H1 (cell line): ENCODE data around the gene G2E3. TPM values are rescaled to one million over a fixed set of nuclear protein-coding genes. Genes with fewer than 3 reads are reported as not detected.
A peak's percentile ranks its signal among the peaks of the same experiment; 100 is the strongest.

Experiments used
- CTCF ChIA-PET: fragments of 300-600 bp; sonication (Branson Sonifier 250); formaldehyde crosslinking; loops from one replicate; lab custom pipeline; 2021; ENCODE audit not compliant: partially characterized antibody; lab: Charles Lee
- POLR2A ChIA-PET: fragments of 300-600 bp; sonication (Branson Sonifier 250); formaldehyde crosslinking; loops from one replicate; lab custom pipeline; 2021; ENCODE audit warnings: inconsistent platforms; ENCODE audit not compliant: partially characterized antibody; lab: Charles Lee
- DNase-seq, 2 experiments: peaks; one replicate each; pipeline versions ENCODE4 v3.0.0 to v3.0.0-alpha.2; 2010 to 2022; ENCODE audit warnings: low spot score in 2 of 2, low read depth in 1 of 2, mixed read lengths in 1 of 2
- FAIRE-seq: peaks from 2 replicates; lab custom pipeline; 2011; peaks lifted over from hg19 to GRCh38; lab: Jason Lieb, UNC
- H2AFZ ChIP-seq: 2 replicates; pipeline ENCODE4 v1.8.1; 2012; ENCODE audit warnings: low read length, inconsistent platforms
- H2AK5ac ChIP-seq: 2 replicates; pipeline ENCODE4 v1.6.1; 2013; ENCODE audit warnings: low read depth, low read length
- H2BK120ac ChIP-seq: replicated peaks from 2 replicates; pipeline ENCODE3; 2013; ENCODE audit warnings: low read depth, low read length, inconsistent platforms
- H2BK12ac ChIP-seq: 2 replicates; pipeline ENCODE4 v1.6.1; 2013; ENCODE audit warnings: low read depth, low read length
- H2BK15ac ChIP-seq: 2 replicates; pipeline ENCODE4 v1.6.1; 2013; ENCODE audit warnings: low read length
- H2BK20ac ChIP-seq: 2 replicates; pipeline ENCODE4 v1.6.1; 2013; ENCODE audit warnings: low read length
- H2BK5ac ChIP-seq: 2 replicates; pipeline ENCODE4 v1.6.1; 2013; ENCODE audit warnings: low read depth, low read length
- H3K14ac ChIP-seq: 2 replicates; pipeline ENCODE4 v1.6.1; 2013; ENCODE audit warnings: inconsistent platforms; ENCODE audit not compliant: insufficient read length
- H3K18ac ChIP-seq: 2 replicates; pipeline ENCODE4 v1.6.1; 2013; ENCODE audit warnings: low read length; ENCODE audit errors: extremely low read depth
- H3K23ac ChIP-seq: 2 replicates; pipeline ENCODE4 v1.6.1; 2013; ENCODE audit warnings: inconsistent platforms; ENCODE audit not compliant: insufficient read length
- H3K23me2 ChIP-seq: 2 replicates; pipeline ENCODE4 v1.6.1; 2013; ENCODE audit warnings: low read depth, low read length
- H3K27ac ChIP-seq: 2 replicates; pipeline ENCODE4 v1.6.1; 2011; ENCODE audit warnings: low read depth, low read length, inconsistent platforms
- H3K27me3 ChIP-seq, 4 experiments: replicated peaks in 1 of 4; 1 replicate in 1 of 4; 2 replicates in 3 of 4; pipeline versions ENCODE4 v1.6.1 to v1.8.1; 2011 to 2013; ENCODE audit warnings: low read length in 3 of 4, mild to moderate bottlenecking in 3 of 4, inconsistent platforms in 2 of 4, mixed read lengths in 2 of 4, moderate library complexity in 1 of 4; ENCODE audit not compliant: control insufficient read depth in 3 of 4, insufficient read depth in 3 of 4; ENCODE audit errors: extremely low read depth in 1 of 4
- H3K36me3 ChIP-seq, 4 experiments: 2 replicates each; pipeline versions ENCODE4 v1.6.1 to v1.8.1; 2011 to 2013; ENCODE audit warnings: mild to moderate bottlenecking in 4 of 4, low read length in 3 of 4, moderate library complexity in 2 of 4, control low read depth in 1 of 4, inconsistent platforms in 1 of 4; ENCODE audit not compliant: insufficient read depth in 4 of 4, control insufficient read depth in 2 of 4
- H3K4ac ChIP-seq: replicated peaks from 2 replicates; pipeline ENCODE3; 2013; ENCODE audit warnings: low read length, low read depth, mixed read lengths, inconsistent platforms; ENCODE audit not compliant: insufficient read length
- H3K4me1 ChIP-seq, 4 experiments: replicated peaks in 1 of 4; 1 replicate in 1 of 4; 2 replicates in 3 of 4; pipeline versions ENCODE4 v1.6.1 to v1.8.1; 2011 to 2013; ENCODE audit warnings: low read length in 3 of 4, inconsistent platforms in 2 of 4, mixed read lengths in 1 of 4; ENCODE audit not compliant: insufficient read depth in 4 of 4, control insufficient read depth in 3 of 4
- H3K4me2 ChIP-seq, 2 experiments: 2 replicates each; pipeline versions ENCODE4 v1.6.1 to v1.8.1; 2011 to 2013; ENCODE audit warnings: low read depth in 2 of 2, low read length in 2 of 2, control low read depth in 1 of 2, inconsistent platforms in 1 of 2, mild to moderate bottlenecking in 1 of 2; ENCODE audit not compliant: insufficient read depth in 1 of 2
- H3K4me3 ChIP-seq, 4 experiments: fragments of 200-600, 300-600 bp in 1 of 4; sonication (generic), shearing (Covaris generic), sonication (Bioruptor Twin) in 1 of 4; 2 replicates each; pipeline versions ENCODE4 v1.5.1 to v1.8.1; 2011 to 2016; ENCODE audit warnings: low read length in 4 of 4, low read depth in 3 of 4, control low read depth in 2 of 4, inconsistent platforms in 2 of 4, mild to moderate bottlenecking in 2 of 4, mixed read lengths in 1 of 4, moderate library complexity in 1 of 4; ENCODE audit not compliant: insufficient read depth in 2 of 4; ENCODE audit errors: extremely low read depth in 1 of 4
- H3K56ac ChIP-seq: replicated peaks from 2 replicates; pipeline ENCODE3; 2013; ENCODE audit warnings: low read depth, mild to moderate bottlenecking, mixed read lengths, low read length, inconsistent platforms; ENCODE audit not compliant: insufficient read length
- H3K79me1 ChIP-seq: 2 replicates; pipeline ENCODE4 v1.6.1; 2013; ENCODE audit warnings: low read depth, low read length, control low read depth
- H3K79me2 ChIP-seq, 2 experiments: 2 replicates each; pipeline versions ENCODE4 v1.6.1 to v1.8.1; 2012 to 2013; ENCODE audit warnings: low read length in 2 of 2, mild to moderate bottlenecking in 2 of 2, inconsistent platforms in 1 of 2; ENCODE audit not compliant: insufficient read depth in 2 of 2, control insufficient read depth in 1 of 2
- H3K9ac ChIP-seq, 4 experiments: replicated peaks in 1 of 4; 1 replicate in 1 of 4; 2 replicates in 3 of 4; pipeline versions ENCODE4 v1.6.1 to v1.8.1; 2011 to 2013; ENCODE audit warnings: low read depth in 3 of 4, low read length in 3 of 4, control low read depth in 2 of 4, mild to moderate bottlenecking in 2 of 4, moderate library complexity in 2 of 4, inconsistent platforms in 1 of 4; ENCODE audit errors: extremely low read depth in 1 of 4
- H3K9me3 ChIP-seq, 2 experiments: 2 replicates each; pipeline versions ENCODE4 v1.6.1 to v1.8.1; 2012 to 2013; ENCODE audit warnings: mild to moderate bottlenecking in 2 of 2, moderate library complexity in 2 of 2, control low read depth in 1 of 2, inconsistent platforms in 1 of 2, low read depth in 1 of 2, low read length in 1 of 2, mixed read lengths in 1 of 2; ENCODE audit not compliant: insufficient read depth in 2 of 2
- H4K20me1 ChIP-seq, 2 experiments: replicated peaks in 1 of 2; 2 replicates each; pipeline versions ENCODE3 to v1.8.1; 2011 to 2013; ENCODE audit warnings: inconsistent platforms in 2 of 2, low read length in 2 of 2, mild to moderate bottlenecking in 1 of 2; ENCODE audit not compliant: insufficient read depth in 2 of 2, control insufficient read depth in 1 of 2
- H4K5ac ChIP-seq: 2 replicates; pipeline ENCODE4 v1.6.1; 2013; ENCODE audit warnings: low read length, low read depth, mixed read lengths, inconsistent platforms; ENCODE audit not compliant: insufficient read length
- H4K8ac ChIP-seq: 2 replicates; pipeline ENCODE4 v1.8.0; 2013; ENCODE audit warnings: mild to moderate bottlenecking, moderate library complexity, low read length, inconsistent platforms; ENCODE audit not compliant: insufficient read depth; ENCODE audit errors: extremely low read depth
- H4K91ac ChIP-seq: replicated peaks from 2 replicates; pipeline ENCODE3; 2013; ENCODE audit warnings: low read length, mixed read lengths, inconsistent platforms; ENCODE audit not compliant: insufficient read length
- CBX8 ChIP-seq: fragments of 300-800, 300-1000 bp; sonication (generic); IDR thresholded peaks from 2 replicates; pipeline ENCODE4 v1.7.1; 2016; ENCODE audit warnings: low read depth, low read length, borderline replicate concordance
- CEBPB ChIP-seq: IDR thresholded peaks from 2 replicates; pipeline ENCODE4 v1.6.1; 2012; ENCODE audit warnings: low read depth, low read length
- CHD2 ChIP-seq: IDR thresholded peaks from 2 replicates; pipeline ENCODE4 v1.6.1; 2012; ENCODE audit warnings: low read length, improper control_type of control experiment
- CREB1 ChIP-seq: IDR thresholded peaks from 2 replicates; pipeline ENCODE4 v1.6.1; 2012; ENCODE audit warnings: inconsistent platforms
- CTBP2 ChIP-seq: IDR thresholded peaks from 2 replicates; pipeline ENCODE4 v1.7.0; 2011; ENCODE audit warnings: borderline replicate concordance, mild to moderate bottlenecking, moderate library complexity, mixed read lengths, low read length; ENCODE audit not compliant: insufficient read depth, insufficient read length
- CTCF ChIP-seq, 3 experiments: IDR thresholded peaks; 1 replicate in 2 of 3; 2 replicates in 1 of 3; pipeline versions ENCODE4 v1.5.1 to v1.6.1; 2011; ENCODE audit warnings: low read length in 3 of 3, mild to moderate bottlenecking in 3 of 3, inconsistent platforms in 2 of 3, low read depth in 1 of 3, moderate library complexity in 1 of 3; ENCODE audit not compliant: insufficient read depth in 1 of 3; ENCODE audit errors: control extremely low read depth in 1 of 3
- EZH2 ChIP-seq: fragments of 200-600 bp; sonication (generic); IDR thresholded peaks from 2 replicates; pipeline ENCODE4 v1.7.1; 2012; ENCODE audit warnings: low read depth, mild to moderate bottlenecking, moderate library complexity, low read length, inconsistent platforms; ENCODE audit not compliant: severe bottlenecking
- GTF2F1 ChIP-seq: IDR thresholded peaks from 2 replicates; pipeline ENCODE4 v1.6.1; 2012; ENCODE audit warnings: low read depth, low read length, improper control_type of control experiment, borderline replicate concordance
- KDM4A ChIP-seq: IDR thresholded peaks from one replicate; pipeline ENCODE4 v1.7.1; 2012; ENCODE audit warnings: low read depth, mild to moderate bottlenecking, moderate library complexity, low read length, inconsistent platforms; ENCODE audit not compliant: severe bottlenecking
- RAD21 ChIP-seq, 2 experiments: IDR thresholded peaks in 1 of 2; conservative IDR thresholded peaks in 1 of 2; 2 replicates each; pipeline ENCODE4 v1.6.1; 2011; ENCODE audit warnings: low read depth in 2 of 2, low read length in 2 of 2, improper control_type of control experiment in 1 of 2, inconsistent platforms in 1 of 2, mild to moderate bottlenecking in 1 of 2, moderate library complexity in 1 of 2
- WGBS, 2 experiments: shearing (Covaris generic) in 1 of 2; methylation state at CpG; one replicate each; pipeline versions ENCODE4 v1.1.6 to v1.1.7; 2013 to 2015; ENCODE audit warnings: low lambda C conversion rate in 2 of 2, mixed read lengths in 2 of 2, inconsistent platforms in 1 of 2, low coverage in 1 of 2, missing lambda C conversion rate in 1 of 2; ENCODE audit not compliant: insufficient replicate concordance in 2 of 2, insufficient coverage in 1 of 2, insufficient read length in 1 of 2; ENCODE audit errors: extremely low coverage in 1 of 2, missing lambda C conversion rate in 1 of 2; 5-methylcytosine and 5-hydroxymethylcytosine counted together
- polyA plus RNA-seq, 7 experiments: library from polyadenylated mRNA; depleted of rRNA in 3 of 7; stranded (reverse) in 5 of 7; unstranded in 2 of 7; fragments of >200 nt in 5 of 7; fragments of 200-250 nt in 2 of 7; gene quantifications; 1 replicate in 5 of 7; 2 replicates in 1 of 7; 4 replicates in 1 of 7; pipeline versions ENCODE4 v1.2.1 to v1.2.3, GENCODE V29; 2011 to 2013; ENCODE audit warnings: missing spikeins in 2 of 7, mixed read lengths in 2 of 7
- total RNA-seq: library from RNA; stranded (reverse); fragmentation: NEBNext Ultra II Directional; extraction: Animal tissue kit (Norgen Biotek cat#: 25700); gene quantifications from 2 replicates; pipeline ENCODE4 v1.2.1, GENCODE V29; 2021

G2E3 gene
- total and polyA plus RNA-seq, 2 of the 8 experiments (the other 6 are each of a cell fraction or from before 2014, with no cell fraction given): 9.2 to 72.0 TPM

GRCh38 chr14:30656190-30656632 lies 97.3 kb downstream of the G2E3 start:
- H3K23ac ChIP-seq: no peak overlapping the region
- no peak overlapping the region for H2AFZ ChIP-seq
- no peak overlapping the region for H3K18ac ChIP-seq
- H3K4me3 ChIP-seq: no peak overlapping the region
- no peaks in the 10 kb centered on the region for H3K23me2 ChIP-seq
- no peaks in the 10 kb centered on the region for H3K9me3 ChIP-seq
- no peak overlapping the region for H3K4me2 ChIP-seq
- H3K14ac ChIP-seq: no peak overlapping the region
- no peak overlapping the region for H2BK20ac ChIP-seq
- no peak overlapping the region for H3K4ac ChIP-seq
- H3K4me1 ChIP-seq: no peaks in the 10 kb centered on the region
- H2BK120ac ChIP-seq: no peak overlapping the region
- no peak overlapping the region for H4K91ac ChIP-seq
- H2BK15ac ChIP-seq: no peak overlapping the region
- H4K5ac ChIP-seq: no peak overlapping the region
- DNase-seq (peak in 1 of 2 experiments; percentile 66), FAIRE-seq (peak; percentile 90)
- H3K56ac ChIP-seq: no peak overlapping the region
- H3K27me3 ChIP-seq: no peaks in the 10 kb centered on the region
- no peak overlapping the region for H3K27ac ChIP-seq
- H3K36me3 ChIP-seq: peaks cover 2 to 57% (median 22%) of the 10 kb centered on the region in 4 experiments; a peak in 7 of 8 replicates
- POLR2A ChIA-PET: interaction anchor here (0.9 kb wide), 1 partner anchor 35 kb away, joined by 3 read pairs; no protein-coding TSS in a partner anchor
- no peak overlapping the region for H3K9ac ChIP-seq
- 60% methylated on average over 8 of the region's 8 CpGs; no CpG with 5 or more reads in 1 of the 2 experiments for WGBS, 2 experiments
- no peaks in the 10 kb centered on the region for H3K79me2 ChIP-seq
- no peak overlapping the region for H2BK12ac ChIP-seq
- H2BK5ac ChIP-seq: no peak overlapping the region
- no peak overlapping the region for H2AK5ac ChIP-seq
- peaks cover 0 to 4% of the 10 kb centered on the region in 2 experiments for H4K20me1 ChIP-seq
- CTCF ChIA-PET: interaction anchor here (0.6 to 3.0 kb wide), 25 partner anchors 8 to 427 kb away, joined by 3 to 16 read pairs (median 3); no protein-coding TSS in a partner anchor
- H4K8ac ChIP-seq: no peak overlapping the region
- no peaks in the 10 kb centered on the region for H3K79me1 ChIP-seq
- TF ChIP-seq CEBPB (peak; percentile 71), KDM4A (no peak), CHD2 (no peak), CBX8 (no peak), GTF2F1 (no peak), EZH2 (no peak), CTCF (IDR thresholded peaks at IDR 0.05; ENCODE audit: control extremely low read depth in 1 of 3, insufficient read depth in 1 of 3, low read depth in 1 of 3, low read length in 3 of 3) (peak in 2 of 3 experiments; percentile 72 to 77; a peak in 3 of 4 replicates), CREB1 (peak; percentile 24; the same call in 1 of the 2 replicates), RAD21 (IDR thresholded peaks at IDR 0.05 in 1 of 2, conservative IDR thresholded peaks at IDR 0.05 in 1 of 2; ENCODE audit: low read depth in 2 of 2, low read length in 2 of 2) (peak; percentile 53 to 60), CTBP2 (no peak)
